GM19455 (cell line): Measurements from ENCODE around the gene HNF4A.

Experiments
- ATAC-seq: cut with Tn5 transposase; IDR thresholded peaks from one replicate; pipeline ENCODE4 v1.9.1; 2021; ENCODE audit not compliant: unreplicated experiment

The HNF4A gene

GRCh38 chr20:44423480-44423879 lies 68.0 kb downstream of the HNF4A start:
- ATAC-seq = no peak

- ATAC-seq = no peak
Measured at GRCh38 chr20:44424039-44424495, 68.6 kb downstream of the HNF4A start.

GRCh38 chr20:44425923-44426322 lies 70.4 kb downstream of the HNF4A start:
- ATAC-seq = no peak

- ATAC-seq = no peak
Measured at GRCh38 chr20:44426879-44427790, 71.6 kb downstream of the HNF4A start.

- no peak for ATAC-seq
Measured at GRCh38 chr20:44427804-44428173, 72.3 kb downstream of the HNF4A start.

- no peak for ATAC-seq
Measured at GRCh38 chr20:44428174-44429016, 72.9 kb downstream of the HNF4A start.

GRCh38 chr20:44429017-44429339 lies 73.5 kb downstream of the HNF4A start:
- ATAC-seq = no peak

- ATAC-seq = no peak
Measured at GRCh38 chr20:44429419-44430269, 74.1 kb downstream of the HNF4A start.

GRCh38 chr20:44430270-44431065 lies 75.0 kb downstream of the HNF4A start:
- ATAC-seq = no peak

- no peak for ATAC-seq
Measured at GRCh38 chr20:44431118-44431501, 75.6 kb downstream of the HNF4A start.

GRCh38 chr20:44431502-44432234 lies 76.2 kb downstream of the HNF4A start:
- no peak for ATAC-seq

- no peak for ATAC-seq
Measured at GRCh38 chr20:44432618-44433577, 77.4 kb downstream of the HNF4A start.

- ATAC-seq = no peak
Measured at GRCh38 chr20:44433751-44434538, 78.4 kb downstream of the HNF4A start.

GRCh38 chr20:44435630-44436335 lies 80.3 kb downstream of the HNF4A start:
- no peak for ATAC-seq

- ATAC-seq = no peak
Measured at GRCh38 chr20:44436393-44436792, 80.9 kb downstream of the HNF4A start.

GRCh38 chr20:44437497-44437896 lies 82.0 kb downstream of the HNF4A start:
- no peak for ATAC-seq

GRCh38 chr20:44438782-44439181 lies 83.3 kb downstream of the HNF4A start:
- ATAC-seq = no peak
